Mesothelial cell of epicardium (in vitro differentiated cells): Measurements from ENCODE around the gene KCNMA1. TPM values are rescaled to one million over a fixed set of nuclear protein-coding genes. Genes with fewer than 3 reads are reported as not detected.
A peak's percentile ranks its signal among the peaks of the same experiment; 100 is the strongest.

Experiments
- DNase-seq, 2 experiments: peaks; one replicate each; pipeline ENCODE4 v3.0.0; 2021; ENCODE audit warnings: low spot score in 2 of 2; ENCODE audit not compliant: unreplicated experiment in 2 of 2
- H3K27ac Mint-ChIP-seq: 2 replicates; pipeline ENCODE4 v1.8.0; 2021; ENCODE audit warnings: mixed read lengths
- H3K27me3 Mint-ChIP-seq: 2 replicates; pipeline ENCODE4 v1.8.0; 2021; ENCODE audit warnings: low read depth, mixed read lengths
- H3K36me3 Mint-ChIP-seq: 2 replicates; pipeline ENCODE4 v1.8.0; 2021; ENCODE audit warnings: mixed read lengths
- H3K4me1 Mint-ChIP-seq: 2 replicates; pipeline ENCODE4 v1.8.0; 2021; ENCODE audit warnings: mixed read lengths
- H3K4me3 Mint-ChIP-seq: 2 replicates; pipeline ENCODE4 v1.8.0; 2021; ENCODE audit warnings: mild to moderate bottlenecking, moderate library complexity, mixed read lengths
- H3K9me3 Mint-ChIP-seq: 2 replicates; pipeline ENCODE4 v1.8.0; 2021; ENCODE audit warnings: mixed read lengths
- CTCF ChIP-seq: fragments of 200-600 bp; sonication (generic); IDR thresholded peaks from one replicate; pipeline ENCODE4 v1.5.0; 2021; ENCODE audit warnings: antibody characterized with exemption; ENCODE audit not compliant: unreplicated experiment
- total RNA-seq: library from RNA; stranded (reverse); gene quantifications from 3 replicates; pipeline ENCODE4 v1.2.1, GENCODE V29; 2021

Gene KCNMA1
- total RNA-seq, 1 donor from 2014 or later: 44.0 TPM

GRCh38 chr10:77177161-77177560, 460.4 kb downstream of the KCNMA1 start:
- H3K27me3 Mint-ChIP-seq: no peaks in the 10 kb centered on the region
- H3K4me3 Mint-ChIP-seq: no peak overlapping the region
- H3K36me3 Mint-ChIP-seq: no peaks in the 10 kb centered on the region
- no peaks in the 10 kb centered on the region for H3K9me3 Mint-ChIP-seq
- H3K4me1 Mint-ChIP-seq: peaks cover 4% of the 10 kb centered on the region
- DNase-seq: no peak
- H3K27ac Mint-ChIP-seq: no peak overlapping the region
- no peak for TF ChIP-seq CTCF

- Mint-ChIP-seq H3K4me3 (no peak overlapping the region), H3K36me3 (no peaks in the 10 kb centered on the region), H3K9me3 (no peaks in the 10 kb centered on the region), H3K4me1 (peaks cover 4% of the 10 kb centered on the region), H3K27me3 (no peaks in the 10 kb centered on the region), H3K27ac (no peak overlapping the region)
- no peak for TF ChIP-seq CTCF
- no peak for DNase-seq
These were observed 461.4 kb downstream of the KCNMA1 start for GRCh38 chr10:77176232-77176631.

- Mint-ChIP-seq H3K4me3 (no peak overlapping the region), H3K4me1 (peaks cover 4% of the 10 kb centered on the region), H3K36me3 (no peaks in the 10 kb centered on the region), H3K27me3 (no peaks in the 10 kb centered on the region), H3K27ac (no peak overlapping the region), H3K9me3 (no peaks in the 10 kb centered on the region)
- TF ChIP-seq CTCF: no peak
- DNase-seq: no peak
These were observed 461.9 kb downstream of the KCNMA1 start for GRCh38 chr10:77175631-77176222.

GRCh38 chr10:77173615-77174461, 463.8 kb downstream of the KCNMA1 start:
- peak; percentile 60 to 85 for DNase-seq
- no peaks in the 10 kb centered on the region for H3K4me1 Mint-ChIP-seq
- no peaks in the 10 kb centered on the region for H3K9me3 Mint-ChIP-seq
- H3K4me3 Mint-ChIP-seq: no peak overlapping the region
- no peaks in the 10 kb centered on the region for H3K27me3 Mint-ChIP-seq
- TF ChIP-seq CTCF: peak; percentile 94
- H3K27ac Mint-ChIP-seq: no peak overlapping the region
- no peaks in the 10 kb centered on the region for H3K36me3 Mint-ChIP-seq

GRCh38 chr10:77172086-77172485, 465.5 kb downstream of the KCNMA1 start:
- no peaks in the 10 kb centered on the region for H3K27me3 Mint-ChIP-seq
- no peak overlapping the region for H3K27ac Mint-ChIP-seq
- H3K4me3 Mint-ChIP-seq: no peak overlapping the region
- no peaks in the 10 kb centered on the region for H3K9me3 Mint-ChIP-seq
- no peak for DNase-seq
- H3K4me1 Mint-ChIP-seq: peaks cover 3% of the 10 kb centered on the region
- no peak for TF ChIP-seq CTCF
- no peaks in the 10 kb centered on the region for H3K36me3 Mint-ChIP-seq
